HK-2 (cell line): ENCODE results near the gene LOC128125822.
"Not testable (repeated sequence)": the region's sequence is repeated elsewhere in the genome, so short reads cannot be mapped to it uniquely, and the experiment has no call there.

Source experiments
- DNase-seq: peaks from one replicate; pipeline ENCODE4 v3.0.0-alpha.2; 2018; ENCODE audit not compliant: unreplicated experiment

LOC128125822 gene

DNA sequence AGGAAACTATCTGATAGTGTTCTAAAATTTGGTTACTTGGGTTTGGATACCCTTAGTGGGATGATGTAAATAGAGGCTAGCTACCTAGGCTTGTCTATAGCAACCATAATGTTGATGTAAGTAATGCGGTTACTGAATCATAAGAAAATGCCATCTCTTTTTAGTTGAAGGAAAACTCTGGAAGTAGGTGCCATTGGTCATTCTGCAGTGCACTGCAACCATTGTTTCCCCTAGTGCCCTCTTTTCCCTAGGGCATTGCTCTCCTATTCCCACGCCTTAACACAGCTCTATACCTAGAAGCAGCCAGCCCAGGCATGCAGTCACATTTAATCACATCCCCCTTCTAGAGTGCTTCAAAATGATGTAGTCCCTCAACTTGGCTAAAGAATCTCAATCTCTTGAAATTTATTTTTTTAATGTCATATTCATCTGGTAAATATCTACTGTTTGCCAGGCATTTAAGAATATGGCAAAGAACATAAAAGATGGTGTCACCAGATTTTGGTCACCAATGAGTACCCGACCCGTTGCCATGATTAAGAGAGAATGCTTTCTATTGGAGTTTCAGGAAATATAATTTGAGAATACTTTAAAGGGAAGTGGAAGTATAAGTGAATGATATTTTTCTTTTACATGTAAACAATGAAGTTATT is 10.4 kb downstream of the LOC128125822 start:
- DNase-seq = no peak

- no peak for DNase-seq
Measured at GRCh38 chr6:63584125-63584514, 11.8 kb downstream of the LOC128125822 start.

- DNase-seq = no peak
Measured at GRCh38 chr6:63584566-63584965, 12.3 kb downstream of the LOC128125822 start.

DNA sequence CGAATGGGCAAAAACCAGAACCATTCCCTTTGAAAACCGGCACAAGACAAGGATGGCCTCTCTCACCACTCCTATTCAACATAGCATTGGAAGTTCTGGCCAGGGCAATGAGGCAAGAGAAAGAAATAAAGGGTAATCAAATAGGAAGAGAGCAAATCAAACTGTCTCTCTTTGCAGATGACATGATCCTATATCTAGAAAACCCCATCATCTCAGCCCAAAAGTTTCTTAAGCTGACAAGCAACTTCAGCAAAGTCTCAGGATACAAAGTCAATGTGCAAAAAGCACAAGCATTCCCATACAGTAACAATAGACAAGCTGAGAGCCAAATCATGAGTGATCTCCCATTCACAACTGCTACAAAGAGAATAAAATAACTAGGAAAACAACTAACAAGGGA is 13.4 kb downstream of the LOC128125822 start:
- DNase-seq = not testable (repeated sequence)

DNA sequence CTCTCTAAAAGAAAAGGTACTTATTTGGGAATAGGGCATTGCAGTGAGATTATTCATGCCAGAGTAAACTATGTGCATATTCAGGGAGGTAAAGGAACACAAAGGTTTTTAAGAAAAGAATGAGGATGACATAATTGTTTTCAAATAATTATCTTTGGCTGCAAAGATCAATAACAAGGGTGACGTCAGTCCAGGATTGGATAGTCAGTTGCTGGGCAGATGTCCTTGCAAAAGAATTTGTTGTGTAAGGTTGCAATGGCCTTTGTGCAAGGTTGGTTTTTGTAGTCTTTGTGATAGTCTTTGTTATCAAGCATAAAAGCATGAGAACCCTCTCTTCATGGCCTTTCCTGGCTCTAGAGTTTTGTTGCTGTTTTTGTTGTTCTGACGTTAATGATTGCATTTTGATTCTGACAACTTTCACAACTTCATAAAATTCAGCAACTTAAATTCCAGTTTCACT is 17.7 kb downstream of the LOC128125822 start:
- no peak for DNase-seq

- no peak for DNase-seq
Measured at GRCh38 chr6:63592886-63593285, 20.6 kb downstream of the LOC128125822 start.

DNA sequence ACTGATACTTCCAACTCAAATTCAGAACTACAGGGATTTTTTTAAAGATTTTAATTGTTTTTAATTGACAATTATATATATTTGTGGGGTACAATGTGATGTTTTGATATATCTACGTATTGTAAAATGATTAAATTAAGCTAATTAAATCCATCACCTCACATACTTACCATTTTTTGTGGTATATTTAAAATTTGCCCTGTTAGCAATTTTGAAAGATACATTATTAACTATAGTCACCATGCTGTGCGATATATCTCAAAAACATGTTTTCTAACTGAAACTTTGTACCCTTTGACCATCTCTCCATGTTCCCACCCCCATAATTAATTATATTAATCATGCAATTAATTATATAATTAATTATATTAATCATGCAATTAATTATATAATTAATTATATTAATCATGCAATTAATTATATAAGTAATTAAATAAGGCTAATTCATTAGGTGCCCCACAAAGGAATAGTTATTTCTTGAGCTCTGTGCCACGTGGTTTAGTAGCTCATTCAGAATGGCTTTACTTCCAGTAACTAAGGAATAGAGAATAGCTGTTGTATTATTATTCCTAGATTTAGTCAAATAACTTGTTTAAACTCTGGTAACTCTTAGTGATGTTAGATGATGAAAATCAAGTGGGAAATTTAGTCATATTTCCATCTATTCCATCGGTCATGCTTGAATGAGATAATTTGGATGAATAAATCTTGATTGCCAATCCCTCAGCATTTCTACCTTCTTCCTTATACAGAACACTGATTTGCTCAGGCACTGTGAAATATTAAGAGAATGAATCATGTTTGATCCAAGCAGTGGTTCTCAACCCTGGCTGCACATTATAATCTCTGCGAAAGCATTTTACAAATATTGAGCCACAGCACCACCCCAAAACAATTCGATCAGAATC is 25.1 kb downstream of the LOC128125822 start:
- DNase-seq = no peak

- peak; percentile 60 for DNase-seq
Measured at GRCh38 chr6:63598049-63599036, 26.1 kb downstream of the LOC128125822 start.

DNA sequence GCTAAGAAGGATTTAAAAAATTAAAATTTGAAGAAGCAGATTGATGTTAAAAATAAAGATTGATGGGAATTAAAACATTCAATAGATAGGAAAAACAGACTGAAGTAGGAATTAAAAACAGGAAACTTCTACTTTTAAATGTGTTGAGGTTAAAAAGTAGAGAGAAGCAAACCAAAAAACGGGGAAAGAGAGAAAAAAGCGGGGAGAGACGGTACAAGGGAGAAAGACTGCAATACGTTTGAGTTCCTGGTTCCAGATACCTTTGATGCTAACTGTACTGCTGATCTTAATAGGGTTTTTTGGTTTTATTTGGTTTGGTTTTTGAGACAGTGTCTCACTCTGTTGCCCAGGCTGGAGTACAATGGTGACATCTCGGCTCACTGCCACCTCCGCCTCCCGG is 27.0 kb downstream of the LOC128125822 start:
- DNase-seq = no peak

GRCh38 chr6:63600136-63600535 is 27.9 kb downstream of the LOC128125822 start:
- DNase-seq = no peak

GRCh38 chr6:63609231-63609630 is 37.0 kb downstream of the LOC128125822 start:
- no peak for DNase-seq

- no peak for DNase-seq
Measured at GRCh38 chr6:63610944-63611343, 38.7 kb downstream of the LOC128125822 start.

GRCh38 chr6:63611560-63611959 is 39.3 kb downstream of the LOC128125822 start:
- no peak for DNase-seq

GRCh38 chr6:63615590-63615989 is 43.3 kb downstream of the LOC128125822 start:
- DNase-seq = no peak
